HG03354 (cell line): ENCODE data around the gene ATOH8.

Experiments
- ATAC-seq: cut with Tn5 transposase; IDR thresholded peaks from one replicate; pipeline ENCODE4 v1.9.1; 2021; ENCODE audit warnings: mild to moderate bottlenecking; ENCODE audit not compliant: unreplicated experiment, poor library complexity, severe bottlenecking

ATOH8 gene

DNA sequence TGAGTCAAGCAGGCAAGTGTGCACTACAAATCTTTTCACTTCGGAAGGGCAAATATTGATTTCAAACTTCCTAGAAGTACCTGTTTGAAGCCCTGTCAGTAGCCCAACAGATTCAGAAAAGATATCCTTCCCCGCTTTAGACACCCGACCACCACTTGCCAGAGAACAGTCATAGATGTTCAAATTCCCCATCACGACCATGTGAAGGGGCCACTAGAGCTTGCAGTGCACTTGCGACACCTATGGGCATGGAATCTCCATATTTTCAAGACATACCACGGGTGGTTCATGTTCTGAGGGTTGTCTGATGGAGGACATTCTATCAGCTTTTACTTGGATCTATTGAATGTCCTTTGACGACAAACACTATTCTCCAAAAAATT, 35.8 kb upstream of the ATOH8 start:
- ATAC-seq = no peak

DNA sequence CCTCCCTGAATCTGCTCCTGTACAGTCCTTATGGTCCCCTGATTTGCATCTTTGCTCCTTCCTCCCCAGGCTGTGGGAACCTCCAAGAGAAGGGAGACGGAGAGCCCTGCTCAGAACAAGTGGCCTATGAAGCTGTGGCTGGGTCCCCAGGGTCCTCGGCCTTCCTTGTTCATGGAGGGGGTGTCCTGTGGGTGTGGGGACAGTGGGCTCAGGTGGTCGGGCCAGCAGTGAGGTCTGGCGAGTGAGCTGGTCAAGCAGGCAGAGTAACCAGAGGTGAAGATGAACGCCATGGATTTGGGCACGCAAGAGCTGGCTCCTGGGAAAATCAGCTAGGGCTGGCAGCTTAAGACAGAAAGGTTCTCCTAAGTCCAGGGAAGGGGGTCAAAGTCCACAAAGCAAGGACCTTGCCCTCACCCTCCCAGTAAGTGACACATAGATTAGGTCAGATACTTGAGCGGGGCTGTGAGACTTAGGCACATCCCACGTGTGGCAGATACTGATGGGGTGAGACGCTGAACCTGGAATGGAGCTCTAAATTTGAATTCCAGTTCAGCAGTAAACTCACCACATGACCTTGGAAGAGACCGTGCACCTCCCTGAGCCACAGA, 34.8 kb upstream of the ATOH8 start:
- no peak for ATAC-seq

GRCh38 chr2:85719609-85720240, 34.1 kb upstream of the ATOH8 start:
- ATAC-seq = no peak

DNA sequence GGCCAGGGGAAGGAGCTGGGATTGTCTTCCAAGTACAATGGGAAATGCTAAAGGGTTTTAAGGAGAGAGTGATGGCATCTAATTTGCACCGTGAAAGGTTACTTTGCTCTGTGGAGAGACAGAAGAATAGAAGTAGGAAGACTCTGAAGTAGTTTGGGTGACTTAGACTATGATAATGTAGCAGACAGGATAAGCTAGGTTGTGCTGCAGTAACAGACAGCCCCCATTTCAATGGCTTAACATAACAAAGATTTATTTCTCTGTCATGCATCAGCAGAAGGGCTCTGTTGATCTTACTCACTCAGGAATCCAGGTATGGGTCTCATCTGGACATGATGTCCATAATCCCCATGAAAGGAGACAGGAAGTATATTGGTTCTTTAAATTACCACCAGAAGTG, 33.3 kb upstream of the ATOH8 start:
- no peak for ATAC-seq

GRCh38 chr2:85721641-85722040, 32.1 kb upstream of the ATOH8 start:
- no peak for ATAC-seq

GRCh38 chr2:85722519-85722918, 31.3 kb upstream of the ATOH8 start:
- ATAC-seq = no peak

GRCh38 chr2:85723707-85724360, 30.0 kb upstream of the ATOH8 start:
- no peak for ATAC-seq

- no peak for ATAC-seq
Observed at GRCh38 chr2:85724731-85725181, 29.0 kb upstream of the ATOH8 start.

DNA sequence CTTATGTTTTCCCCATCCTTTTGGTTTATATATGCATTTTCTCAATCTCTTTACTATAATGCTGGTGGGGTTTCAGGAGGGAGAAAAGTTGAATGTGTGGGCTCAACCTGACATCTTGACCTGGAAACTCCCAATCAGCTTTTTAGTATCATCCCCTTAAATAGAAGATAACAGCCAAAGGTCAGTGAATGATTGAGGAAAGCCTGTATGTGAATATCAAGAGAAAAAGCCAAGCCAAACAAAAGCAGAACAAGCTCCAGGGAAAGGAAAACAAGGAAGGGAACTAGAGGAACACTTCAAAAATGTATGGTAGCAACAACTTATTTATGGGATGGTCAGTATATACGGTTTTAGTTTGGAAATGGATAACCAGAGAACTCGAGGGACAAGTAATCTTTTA, 28.3 kb upstream of the ATOH8 start:
- ATAC-seq = no peak

- ATAC-seq = no peak
Observed at GRCh38 chr2:85727798-85728197, 26.0 kb upstream of the ATOH8 start.

- no peak for ATAC-seq
Observed at GRCh38 chr2:85728342-85728741, 25.4 kb upstream of the ATOH8 start.

- ATAC-seq = peak; percentile 78
Observed at GRCh38 chr2:85728883-85729824, 24.6 kb upstream of the ATOH8 start.

- no peak for ATAC-seq
Observed at GRCh38 chr2:85729825-85730510, 23.8 kb upstream of the ATOH8 start.

- no peak for ATAC-seq
Observed at GRCh38 chr2:85730686-85731230, 23.0 kb upstream of the ATOH8 start.

DNA sequence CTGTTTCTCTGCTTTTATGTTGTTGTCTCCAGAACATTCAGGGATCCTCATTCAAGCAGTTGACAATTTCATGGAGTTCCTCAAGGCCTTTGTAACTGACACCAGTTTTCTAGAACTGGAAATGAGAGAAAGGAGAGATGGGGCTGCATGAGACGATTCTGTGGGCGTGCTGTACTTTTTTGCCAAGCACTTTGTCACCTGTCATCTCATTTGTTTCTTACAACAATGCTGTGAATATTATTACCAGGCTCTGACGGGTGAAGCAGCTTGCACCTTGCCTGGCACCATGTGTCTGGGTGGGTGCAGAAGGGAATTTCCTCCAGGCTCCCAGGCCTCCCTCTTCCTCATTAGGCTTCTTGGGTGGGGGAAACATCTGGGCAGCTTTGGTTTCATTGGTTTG, 22.2 kb upstream of the ATOH8 start:
- ATAC-seq = no peak

- no peak for ATAC-seq
Observed at GRCh38 chr2:85732467-85733120, 21.2 kb upstream of the ATOH8 start.

GRCh38 chr2:85733121-85733960, 20.4 kb upstream of the ATOH8 start:
- ATAC-seq = no peak

DNA sequence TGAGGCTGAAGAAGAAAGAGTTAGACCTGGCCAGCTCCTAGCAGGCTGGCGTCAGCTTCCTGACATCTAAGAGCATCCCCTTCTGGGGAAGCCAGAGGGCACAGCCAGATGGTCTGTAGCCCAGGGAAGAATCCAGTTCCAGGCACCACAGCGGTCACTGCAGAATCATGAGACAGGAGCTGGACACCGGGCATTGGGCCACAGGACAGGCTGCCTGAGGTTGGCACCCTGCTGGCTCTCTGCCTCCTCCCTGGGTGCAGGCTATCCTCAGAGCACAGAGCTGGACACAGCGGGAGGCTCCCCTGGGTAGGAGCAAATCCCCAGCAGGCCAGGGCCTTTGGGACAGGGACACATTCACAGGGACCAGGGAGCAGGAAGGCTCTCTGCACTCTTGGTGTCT, 19.8 kb upstream of the ATOH8 start:
- no peak for ATAC-seq
